Erythroblast (primary cell): Measurements from ENCODE around the gene RABL2A.
"Not testable (repeated sequence)": the region's sequence is repeated elsewhere in the genome, so short reads cannot be mapped to it uniquely, and the experiment has no call there.

Experiments used
- GATA1 ChIP-seq: IDR thresholded peaks from 2 replicates; pipeline ENCODE4 v1.6.1; 2011; ENCODE audit warnings: low read depth, mild to moderate bottlenecking, control low read depth, low read length, moderate library complexity
- POLR2A ChIP-seq: IDR thresholded peaks from 2 replicates; pipeline ENCODE4 v1.6.1; 2011; ENCODE audit warnings: mild to moderate bottlenecking, low read length

- TF ChIP-seq POLR2A, GATA1: not testable (repeated sequence)
Measured at GRCh38 chr2:113632849-113633345, 5.8 kb downstream of the RABL2A start.
